GM19324 (cell line): Measurements from ENCODE around the gene SLC12A1.

Experiments used
- ATAC-seq: cut with Tn5 transposase; IDR thresholded peaks from one replicate; pipeline ENCODE4 v1.9.1; 2021; ENCODE audit warnings: mild to moderate bottlenecking, moderate library complexity; ENCODE audit not compliant: unreplicated experiment, low FRiP score

The SLC12A1 gene

DNA sequence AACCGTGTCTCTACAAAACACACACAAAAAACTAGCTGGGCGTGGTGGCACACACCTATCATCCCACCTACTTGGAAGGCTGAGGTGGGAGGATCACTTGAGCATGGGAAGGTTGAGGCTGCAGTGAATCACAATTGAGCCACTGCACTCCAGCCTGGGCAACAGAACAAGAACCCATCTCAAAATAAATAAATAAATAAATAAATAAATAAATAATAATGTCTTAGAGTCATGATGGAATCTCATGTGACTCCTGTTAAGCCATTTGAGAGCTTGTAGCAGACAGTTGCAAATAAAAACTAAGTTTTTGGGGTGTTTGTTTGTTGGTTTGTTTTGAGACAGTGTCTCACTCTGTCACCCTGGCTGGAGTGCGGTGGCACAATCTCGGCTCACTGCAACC, 33.2 kb downstream of the SLC12A1 start:
- no peak for ATAC-seq

DNA sequence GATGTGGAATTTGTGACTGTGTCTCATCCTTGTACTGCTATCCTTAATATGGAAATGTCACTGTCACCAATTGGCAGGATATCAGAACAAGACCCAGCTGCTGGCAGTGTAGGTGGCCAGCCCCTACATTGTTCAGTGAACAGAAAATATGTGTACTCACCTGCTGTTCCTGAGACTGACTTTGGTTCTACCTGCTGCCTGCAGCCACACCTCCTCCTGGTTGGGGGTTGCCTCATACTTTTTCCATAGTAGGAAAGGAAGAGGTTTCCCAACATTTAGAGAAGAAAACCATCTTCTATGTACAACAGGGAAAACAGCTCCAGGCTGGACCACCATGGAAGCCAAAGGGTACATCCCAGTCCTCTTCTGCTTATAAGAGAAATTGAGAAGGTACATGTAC, 35.9 kb downstream of the SLC12A1 start:
- ATAC-seq: no peak

DNA sequence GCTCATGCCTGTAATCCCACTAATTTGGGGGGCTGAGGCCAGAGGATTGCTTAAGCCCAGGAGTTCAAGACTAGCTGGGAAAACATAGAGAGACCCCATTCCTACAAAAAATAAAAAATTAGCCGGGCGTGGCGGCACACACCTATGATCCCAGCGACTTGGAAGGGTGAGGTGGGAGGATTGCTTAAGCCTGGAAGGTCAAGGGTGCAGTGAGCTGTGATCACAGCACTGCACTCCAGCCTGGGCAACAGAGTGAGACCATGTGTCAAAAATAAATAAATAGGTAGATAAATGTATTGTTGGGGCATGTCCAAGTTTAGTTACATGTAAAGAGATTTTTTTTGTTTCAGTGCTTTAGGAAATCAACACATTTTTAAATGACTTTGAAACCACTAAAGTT, 36.4 kb downstream of the SLC12A1 start:
- ATAC-seq: no peak

DNA sequence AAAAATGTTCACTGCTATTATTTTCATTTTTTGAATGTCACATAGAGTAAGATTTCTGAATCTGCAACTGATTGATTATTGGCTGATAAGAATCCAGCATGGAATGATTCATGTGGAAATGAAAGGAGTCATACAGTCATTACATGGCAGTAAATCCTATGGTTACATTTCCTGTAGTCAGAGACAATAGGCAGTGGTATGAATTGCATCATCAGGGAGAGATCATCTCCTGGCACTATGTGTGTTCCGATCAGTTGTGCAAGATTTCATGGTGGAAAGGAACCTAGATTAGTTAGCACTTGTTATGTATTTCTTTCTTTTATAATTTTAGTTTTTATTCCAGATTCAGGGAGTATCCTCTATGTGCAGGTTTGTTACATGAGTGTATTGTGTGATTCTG, 38.8 kb downstream of the SLC12A1 start:
- ATAC-seq: no peak

DNA sequence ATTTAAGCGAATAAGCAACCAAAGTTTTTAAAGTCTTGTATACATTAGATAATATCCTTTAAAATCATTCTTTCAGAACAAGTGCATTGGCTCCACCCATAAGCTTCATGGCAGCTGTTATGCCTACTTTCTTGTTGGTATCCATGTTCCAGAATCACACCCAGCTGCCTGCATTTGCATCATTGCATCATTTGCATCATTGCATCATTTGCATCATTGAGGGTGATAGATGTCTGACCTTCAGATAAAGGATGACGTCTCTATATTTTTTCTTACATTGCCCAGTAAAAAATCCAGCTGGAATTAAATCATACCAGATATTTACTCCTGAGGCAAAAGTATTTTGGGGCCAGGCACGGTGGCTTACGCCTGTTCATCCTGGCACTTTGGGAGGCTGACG, 42.3 kb downstream of the SLC12A1 start:
- no peak for ATAC-seq

DNA sequence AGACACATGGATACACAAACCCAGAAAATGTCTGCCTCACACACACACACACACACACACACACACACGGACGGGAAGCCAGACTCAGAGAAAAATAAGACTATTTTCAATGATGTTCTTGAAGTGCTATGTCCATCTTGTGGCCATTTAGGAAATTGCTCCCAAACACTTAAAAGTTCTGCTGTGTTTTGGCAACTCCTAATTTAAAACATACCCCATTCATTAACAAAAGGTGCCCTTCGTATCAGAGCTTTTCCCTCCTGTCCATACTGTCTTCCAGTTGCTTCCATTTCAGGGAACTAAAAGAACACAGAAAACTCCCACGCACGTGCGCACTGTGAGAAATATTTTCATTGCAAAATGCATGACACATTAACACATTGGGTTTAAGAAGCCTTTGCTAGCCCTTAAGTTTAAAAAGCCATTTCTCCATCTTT, 44.6 kb downstream of the SLC12A1 start:
- no peak for ATAC-seq

DNA sequence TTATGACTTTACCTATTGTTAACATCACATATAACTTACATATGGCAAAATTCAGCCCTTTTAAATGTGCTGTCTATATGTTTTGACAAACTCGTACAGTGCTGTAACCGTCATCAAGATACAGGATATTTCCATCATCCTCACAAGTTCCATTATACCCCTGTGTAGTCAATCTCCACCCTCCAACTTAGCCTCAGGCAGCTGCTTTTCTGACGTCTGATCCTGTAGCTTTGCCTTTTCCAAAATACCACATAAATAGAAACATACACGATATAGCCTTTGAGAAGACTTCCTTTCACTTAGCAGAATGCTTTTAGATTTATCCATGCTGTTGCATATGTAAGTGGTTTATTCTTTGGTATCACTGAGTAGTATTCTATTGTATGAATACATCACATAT, 47.1 kb downstream of the SLC12A1 start:
- ATAC-seq: no peak

DNA sequence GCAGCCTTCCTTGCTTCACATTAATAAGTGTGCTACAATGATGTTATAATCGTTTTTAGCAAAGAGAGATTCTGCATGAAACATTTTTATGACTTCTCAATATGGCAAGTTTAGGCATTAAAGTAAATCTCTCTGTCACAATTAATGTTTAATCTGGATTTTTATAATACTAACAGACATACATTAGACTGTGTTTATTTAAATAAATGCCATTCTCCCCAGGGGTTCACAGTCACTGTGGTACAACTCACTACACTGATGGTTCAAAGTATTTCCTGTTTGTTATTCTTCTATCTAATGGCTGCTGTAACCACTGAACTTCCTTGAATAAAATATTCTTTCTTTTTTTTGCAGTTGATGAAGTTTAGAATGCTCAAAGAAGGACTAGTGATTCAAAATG, 59.0 kb downstream of the SLC12A1 start:
- no peak for ATAC-seq

DNA sequence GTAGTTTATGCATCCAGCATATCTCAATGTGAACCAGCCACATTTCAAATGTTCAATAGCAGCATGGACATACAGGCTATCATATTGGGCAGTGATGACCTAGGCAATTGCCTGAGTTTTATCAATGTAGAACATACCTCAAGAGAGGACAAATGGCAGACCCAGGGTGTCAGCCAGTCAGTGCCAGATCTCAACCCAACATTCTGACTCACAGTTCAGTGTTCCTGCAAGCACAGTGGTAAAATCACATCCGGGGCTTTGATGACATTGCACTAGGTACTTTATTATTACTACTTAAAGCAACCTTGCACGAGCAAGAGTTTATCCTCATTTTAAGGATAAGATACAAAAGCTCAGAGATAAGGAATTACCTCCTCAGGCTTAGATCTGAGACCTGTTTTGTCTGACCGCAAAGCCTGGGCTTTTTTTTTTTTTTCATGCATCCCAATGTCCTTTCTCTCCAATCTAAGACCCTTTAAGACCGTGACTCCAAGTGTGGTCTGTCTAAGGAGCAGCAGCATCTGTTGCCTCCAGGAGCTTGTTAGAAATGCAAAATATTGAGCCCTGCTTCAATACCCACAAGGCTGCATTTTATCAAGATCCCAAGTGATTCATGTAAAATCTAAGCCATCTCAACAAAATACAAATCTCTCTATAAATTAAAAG, 60.1 kb downstream of the SLC12A1 start:
- ATAC-seq: no peak

DNA sequence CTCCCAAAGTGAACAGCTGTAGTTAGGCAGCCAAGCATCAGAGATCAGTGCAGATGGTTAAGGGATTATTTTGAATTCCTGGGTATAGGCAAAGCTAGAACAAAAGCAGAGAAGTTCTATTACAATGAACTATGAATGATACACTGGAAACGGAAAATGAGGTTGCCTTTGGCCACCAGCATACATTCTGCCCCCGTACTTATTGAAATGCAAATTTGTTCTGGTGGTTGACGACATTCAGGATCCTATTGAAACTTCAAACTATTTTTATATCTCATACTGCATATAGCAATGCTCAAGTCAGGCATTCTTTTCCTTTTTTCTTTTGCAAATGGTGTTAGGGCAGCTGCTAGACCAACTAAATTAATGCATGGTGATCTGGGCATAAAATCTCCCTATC, 61.7 kb downstream of the SLC12A1 start:
- ATAC-seq: no peak

DNA sequence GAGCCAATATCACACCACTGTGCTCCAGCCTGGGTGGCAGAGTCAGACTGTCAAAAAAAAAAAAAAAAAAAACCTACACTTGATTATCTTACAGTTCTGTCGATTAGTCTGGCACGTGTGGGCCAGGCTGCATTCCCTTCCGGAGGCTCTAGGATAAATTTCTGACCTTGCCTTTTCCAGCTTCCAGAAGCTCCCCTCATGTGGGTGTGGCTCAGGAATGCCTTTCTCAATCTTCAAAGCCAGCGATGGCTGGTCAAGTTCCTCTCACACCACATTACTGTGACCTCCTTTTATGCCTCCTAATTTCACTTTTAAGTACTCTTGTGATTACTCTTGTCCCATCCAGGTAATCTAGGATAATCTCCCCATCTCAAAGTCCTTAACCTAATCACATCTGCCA, 66.9 kb downstream of the SLC12A1 start:
- no peak for ATAC-seq

DNA sequence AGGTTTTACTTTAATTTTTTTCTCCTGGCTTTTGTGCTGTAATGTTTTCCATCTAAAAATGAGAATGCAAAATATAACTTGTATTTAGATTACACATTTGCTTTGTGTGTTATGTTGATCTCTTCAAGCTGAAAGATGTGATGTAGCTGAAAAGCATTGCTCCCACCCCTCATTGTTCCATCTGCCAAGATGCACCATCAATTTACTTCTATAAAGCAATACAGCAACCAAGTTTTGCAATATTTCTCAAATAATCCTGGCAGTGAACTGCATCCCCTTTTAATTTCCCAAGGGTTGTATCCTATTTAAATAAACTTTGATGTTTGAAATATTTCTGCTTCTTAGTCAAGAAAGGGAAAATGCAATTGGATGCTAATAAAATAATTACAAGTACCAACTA, 72.6 kb downstream of the SLC12A1 start:
- ATAC-seq: no peak

DNA sequence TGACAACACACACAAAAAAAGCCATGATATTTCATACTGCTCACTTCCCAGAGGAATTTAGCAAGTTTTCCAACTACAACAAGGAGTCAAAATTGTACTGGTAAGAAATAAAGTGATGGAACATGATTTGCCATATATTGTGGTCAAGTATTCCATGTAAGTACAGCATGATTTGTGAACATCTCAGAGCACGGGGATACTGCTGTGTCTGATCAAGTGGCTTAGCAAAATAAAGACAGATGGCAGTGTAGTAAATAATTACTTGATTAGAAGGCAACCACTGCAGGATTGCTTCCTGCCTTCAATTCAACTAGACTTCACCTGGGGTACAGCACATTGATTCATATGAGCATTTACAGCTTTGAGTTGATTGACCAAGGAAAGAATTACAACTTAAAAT, 73.5 kb downstream of the SLC12A1 start:
- ATAC-seq: no peak

DNA sequence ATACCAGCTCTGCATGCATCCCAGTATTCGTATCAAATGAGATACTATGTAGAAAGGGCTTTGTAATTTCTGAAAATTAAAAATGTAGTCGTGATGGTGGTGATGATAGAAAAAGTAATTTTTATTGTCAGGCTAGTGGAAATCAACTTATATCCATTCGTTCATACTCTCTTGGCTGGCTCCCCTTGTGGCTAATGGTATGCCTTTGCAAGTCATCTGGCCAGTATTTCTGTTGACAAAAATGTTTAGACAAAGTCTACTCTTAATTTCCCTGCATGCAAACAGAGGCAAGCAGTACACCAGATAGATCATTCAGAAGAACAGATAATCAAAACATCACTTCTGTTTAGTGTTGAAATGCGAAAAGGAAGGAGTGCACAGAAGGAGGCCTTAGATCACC, 75.6 kb downstream of the SLC12A1 start:
- no peak for ATAC-seq

DNA sequence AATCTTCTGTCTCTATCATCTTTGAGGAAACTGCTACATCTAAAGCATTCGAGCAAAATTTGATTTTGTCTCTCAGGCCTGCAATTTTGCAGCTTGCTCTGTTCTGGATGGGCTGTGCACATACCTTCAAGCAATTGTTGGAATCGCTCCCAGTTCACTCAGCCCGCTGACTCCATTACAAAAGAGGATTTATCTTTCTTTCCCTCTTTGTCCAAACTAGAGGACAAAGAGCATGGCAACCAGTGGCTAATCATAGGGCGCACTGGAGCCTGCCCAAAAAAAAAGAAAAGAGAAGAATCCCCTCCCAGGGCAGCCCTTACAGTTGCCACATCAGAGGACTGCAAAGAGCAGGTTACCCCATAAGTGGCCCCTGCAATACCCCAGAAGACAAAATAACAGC, 76.1 kb downstream of the SLC12A1 start:
- no peak for ATAC-seq

DNA sequence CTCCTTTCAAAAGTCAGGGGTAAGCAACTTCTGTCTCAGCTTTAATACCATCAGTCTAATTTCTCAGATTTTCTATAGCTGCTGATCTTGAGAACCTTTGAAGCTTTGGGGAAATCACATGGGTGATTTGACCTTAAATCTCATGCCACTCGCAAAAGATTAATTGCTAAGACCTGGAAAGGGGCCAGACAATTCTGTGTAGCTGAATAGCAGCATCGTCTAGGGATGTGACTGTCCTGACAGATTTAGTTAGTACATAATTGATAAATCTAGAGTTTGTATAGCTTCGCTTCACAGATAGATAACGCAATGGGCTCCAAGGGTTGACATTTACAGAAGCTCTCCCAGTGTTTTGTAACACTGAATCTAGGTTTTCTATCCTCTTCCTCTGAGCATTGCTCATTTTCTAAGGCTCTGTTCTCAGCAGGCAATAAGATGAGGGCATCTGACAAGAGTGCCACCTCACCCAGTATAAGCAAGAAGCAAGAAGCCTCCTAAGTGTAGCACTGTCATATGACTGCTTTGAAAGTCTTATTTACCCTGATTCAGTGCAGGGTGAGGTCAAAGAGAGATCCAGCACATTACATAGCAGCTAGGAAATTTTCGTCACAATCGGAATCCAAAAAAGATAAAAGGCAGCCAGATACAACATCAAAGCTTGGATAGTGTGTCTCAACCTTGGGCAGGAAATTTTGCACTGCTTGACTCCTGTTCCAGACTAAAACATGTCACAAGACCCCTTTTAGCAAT, 77.5 kb downstream of the SLC12A1 start:
- ATAC-seq: no peak

DNA sequence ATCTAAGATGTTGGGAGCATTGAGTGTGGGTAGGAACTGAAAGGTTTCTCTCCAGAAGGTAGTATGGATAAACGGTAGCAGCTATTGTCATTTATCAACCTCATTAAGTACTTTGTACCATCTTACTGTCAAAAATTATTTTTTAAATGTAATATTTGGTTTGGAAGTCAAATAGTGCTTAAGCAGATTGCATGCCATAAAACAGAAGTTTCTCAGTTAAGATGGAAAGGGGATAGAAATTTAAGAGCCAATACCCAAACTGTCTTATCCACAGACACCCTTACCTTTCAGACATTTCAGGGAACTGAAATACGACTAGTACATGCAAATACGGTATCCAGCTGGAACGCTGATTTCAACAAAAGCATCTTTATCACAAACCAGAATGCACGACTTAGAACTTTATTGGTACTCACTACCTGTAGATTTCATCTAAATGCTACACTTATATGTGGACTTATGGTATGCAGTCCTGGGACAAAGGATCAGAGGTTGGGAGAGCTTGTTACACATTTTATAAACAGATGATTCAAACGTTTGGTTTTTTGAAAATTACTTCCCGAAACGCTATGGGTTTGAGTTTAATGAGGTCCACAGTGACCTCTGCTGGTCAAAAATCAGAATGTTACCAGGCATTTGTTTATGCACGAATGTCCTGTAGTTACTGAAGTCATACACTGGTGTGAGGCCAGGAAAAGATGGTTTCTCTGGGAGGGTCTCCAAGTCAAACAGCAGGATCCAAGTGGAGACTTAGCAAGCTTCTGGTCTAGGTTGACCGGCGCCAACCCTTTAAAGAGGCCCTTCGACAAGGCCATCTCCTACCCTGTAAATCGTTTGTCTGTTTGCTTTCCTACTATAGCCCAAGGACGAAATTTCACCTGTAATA, 79.5 kb downstream of the SLC12A1 start:
- peak; percentile 46 for ATAC-seq

DNA sequence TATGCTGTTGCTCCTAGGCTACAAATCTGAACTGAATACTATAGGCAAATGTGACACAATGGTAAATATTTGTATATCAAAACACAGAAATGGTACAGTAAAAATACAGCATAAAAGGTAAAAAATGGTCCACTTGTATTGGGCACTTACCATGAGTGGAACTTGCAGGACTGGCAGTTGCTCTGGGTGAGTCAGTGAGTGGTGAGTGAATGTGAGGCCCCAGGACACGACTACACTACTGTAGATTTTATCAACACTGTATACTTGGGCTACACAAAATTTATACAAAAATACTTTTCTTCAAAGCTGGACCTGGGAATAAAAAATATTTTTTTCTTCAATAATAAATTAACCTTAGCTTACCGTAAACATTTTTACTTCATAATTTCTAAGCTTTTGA, 83.5 kb downstream of the SLC12A1 start:
- ATAC-seq: no peak

DNA sequence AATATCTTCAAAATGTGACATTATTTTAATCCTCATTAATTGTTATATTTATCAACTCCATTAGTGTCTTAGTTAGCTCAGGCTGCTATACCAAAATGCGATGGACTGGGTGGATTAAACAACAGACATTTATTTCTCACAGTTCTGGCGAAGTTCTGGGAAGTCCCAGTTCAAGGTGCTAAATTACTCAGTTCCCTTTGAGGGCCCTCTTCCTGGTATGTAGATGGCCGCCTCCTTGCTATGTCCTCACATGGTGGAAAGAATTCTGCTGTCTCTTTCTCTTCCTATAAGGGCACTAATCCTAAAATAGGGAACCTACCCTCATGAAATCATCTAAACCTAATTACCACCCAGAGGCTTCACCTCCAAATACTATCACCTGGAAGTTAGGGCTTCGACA, 86.4 kb downstream of the SLC12A1 start:
- ATAC-seq: no peak

DNA sequence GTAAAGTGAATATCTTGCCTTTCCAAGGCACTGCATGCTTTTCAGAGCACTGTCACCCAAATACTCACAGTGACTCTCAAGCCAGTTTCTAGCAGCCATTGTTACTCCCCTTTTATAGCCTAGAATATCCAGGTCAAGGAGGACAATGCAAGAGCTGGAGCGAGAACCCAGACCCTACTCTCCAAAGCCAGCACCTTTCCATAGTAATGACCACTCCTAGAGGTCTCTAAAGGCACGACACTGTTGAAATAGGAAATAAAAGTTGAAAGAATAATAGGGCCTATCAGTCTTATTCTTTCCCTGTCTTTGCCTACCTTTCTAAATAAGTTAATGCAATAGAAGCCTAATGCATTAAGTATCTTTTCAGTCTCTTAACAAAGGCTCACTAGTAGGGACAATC, 91.6 kb downstream of the SLC12A1 start:
- ATAC-seq: no peak

DNA sequence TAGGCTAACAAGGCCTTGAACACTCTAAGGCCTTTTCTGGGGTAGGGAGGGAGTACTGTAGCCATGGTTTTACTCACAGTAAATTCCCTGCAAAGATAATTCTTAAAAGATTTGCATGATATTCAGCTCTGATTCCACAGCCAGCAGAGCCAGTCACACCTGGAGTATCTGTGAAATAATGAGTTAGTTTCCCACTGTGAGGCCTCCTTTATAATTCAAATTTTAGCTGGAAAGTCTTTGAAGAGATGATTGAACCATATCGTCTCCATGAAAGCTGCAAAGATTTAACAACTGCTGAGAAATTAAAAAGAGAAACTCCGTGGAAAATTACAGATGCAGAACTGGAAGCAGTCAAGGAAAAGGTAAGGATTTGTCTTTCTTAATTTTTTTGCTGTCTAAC, 92.8 kb downstream of the SLC12A1 start:
- ATAC-seq: no peak
